SK-N-MC (cell line): ENCODE results near the gene FBXL14.

ENCODE experiments used
- DNase-seq: peaks from one replicate; pipeline ENCODE4 v3.0.0-alpha.2; 2011; ENCODE audit warnings: low read depth, low spot score
- H3K27ac ChIP-seq: fragments of 200-600 bp; sonication (generic); 2 replicates; pipeline ENCODE4 v1.5.1; 2016; ENCODE audit warnings: mixed run types
- H3K36me3 ChIP-seq: fragments of 200-600 bp; sonication (generic); 2 replicates; pipeline ENCODE4 v1.6.1; 2017; ENCODE audit warnings: antibody characterized with exemption, low read length, mixed read lengths; ENCODE audit not compliant: insufficient read depth
- H3K4me3 ChIP-seq: fragments of 200-600 bp; sonication (generic); 2 replicates; pipeline ENCODE4 v1.5.1; 2016
- H3K9ac ChIP-seq: fragments of 200-600 bp; sonication (generic); 2 replicates; pipeline ENCODE4 v1.8.0; 2017; ENCODE audit warnings: mixed run types, mixed read lengths; ENCODE audit not compliant: insufficient read length
- H3K9me3 ChIP-seq: fragments of 200-600 bp; sonication (generic); 2 replicates; pipeline ENCODE4 v1.6.1; 2017; ENCODE audit warnings: low read depth, mild to moderate bottlenecking, antibody characterized with exemption, low read length, moderate library complexity, mixed read lengths
- EZH2 ChIP-seq: fragments of 200-600 bp; sonication (generic); IDR thresholded peaks from one replicate; pipeline ENCODE4 v1.6.1; 2017; ENCODE audit warnings: antibody characterized with exemption
- FOXP2 ChIP-seq: optimal IDR thresholded peaks from 2 replicates; pipeline ENCODE3; 2011; ENCODE audit warnings: mild to moderate bottlenecking, moderate library complexity; ENCODE audit not compliant: insufficient read depth; ENCODE audit errors: extremely low read length, control extremely low read depth
- POLR2AphosphoS5 ChIP-seq: IDR thresholded peaks from 2 replicates; pipeline ENCODE4 v1.6.1; 2012; ENCODE audit warnings: mild to moderate bottlenecking, low read depth, low read length, borderline replicate concordance

FBXL14 gene

DNA sequence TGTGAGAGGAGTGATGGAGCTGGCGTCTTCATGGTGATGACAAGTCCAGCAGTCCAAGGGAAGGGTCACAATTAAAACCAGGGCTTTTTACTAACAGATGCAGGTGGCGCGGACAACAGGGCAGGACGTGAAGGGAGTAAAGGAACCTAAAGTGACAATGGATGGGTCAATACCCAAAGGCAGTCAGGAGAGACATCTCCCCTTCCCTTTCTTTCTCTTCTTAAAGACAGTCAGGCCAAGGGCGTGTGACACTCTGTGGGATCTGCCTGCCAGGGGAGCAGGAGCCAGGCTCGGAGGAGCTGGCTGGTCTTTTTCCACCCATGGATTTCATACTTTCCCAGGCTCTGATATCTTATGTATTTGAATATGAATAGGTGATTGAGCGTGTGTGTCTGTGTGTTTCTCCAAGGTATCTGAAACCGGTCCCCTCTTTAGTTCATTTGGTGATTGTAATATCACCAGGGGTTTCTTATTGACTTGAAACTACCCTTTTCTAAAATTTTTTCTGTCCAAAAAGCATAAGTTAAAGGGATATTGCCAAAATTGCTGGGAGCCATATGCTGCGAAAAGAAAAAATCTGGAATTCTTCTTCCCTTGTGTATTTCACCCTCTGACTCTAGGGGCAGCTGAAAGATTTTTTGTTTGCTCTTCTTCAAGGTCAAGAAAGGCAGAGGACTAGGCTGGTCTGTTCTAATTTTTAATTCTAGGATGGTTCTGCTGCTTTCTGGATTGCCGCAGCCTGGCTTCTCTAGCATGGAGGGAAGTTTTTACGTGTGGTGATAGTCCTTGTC, 61.8 kb downstream of the FBXL14 start:
- H3K4me3 ChIP-seq: no peak overlapping the region
- no peak overlapping the region for H3K9ac ChIP-seq
- DNase-seq: no peak
- H3K36me3 ChIP-seq: no peaks in the 10 kb centered on the region
- TF ChIP-seq POLR2AphosphoS5: no peak
- TF ChIP-seq EZH2: no peak
- TF ChIP-seq FOXP2: no peak
- H3K9me3 ChIP-seq: no peaks in the 10 kb centered on the region
- no peak overlapping the region for H3K27ac ChIP-seq

- TF ChIP-seq EZH2 (peak; percentile 89), FOXP2 (no peak), POLR2AphosphoS5 (no peak)
- DNase-seq: no peak
- H3K9ac ChIP-seq: no peak overlapping the region
- no peaks in the 10 kb centered on the region for H3K36me3 ChIP-seq
- H3K27ac ChIP-seq: no peak overlapping the region
- no peaks in the 10 kb centered on the region for H3K9me3 ChIP-seq
- no peak overlapping the region for H3K4me3 ChIP-seq
These were observed 62.6 kb downstream of the FBXL14 start for GRCh38 chr12:1531654-1532374.

DNA sequence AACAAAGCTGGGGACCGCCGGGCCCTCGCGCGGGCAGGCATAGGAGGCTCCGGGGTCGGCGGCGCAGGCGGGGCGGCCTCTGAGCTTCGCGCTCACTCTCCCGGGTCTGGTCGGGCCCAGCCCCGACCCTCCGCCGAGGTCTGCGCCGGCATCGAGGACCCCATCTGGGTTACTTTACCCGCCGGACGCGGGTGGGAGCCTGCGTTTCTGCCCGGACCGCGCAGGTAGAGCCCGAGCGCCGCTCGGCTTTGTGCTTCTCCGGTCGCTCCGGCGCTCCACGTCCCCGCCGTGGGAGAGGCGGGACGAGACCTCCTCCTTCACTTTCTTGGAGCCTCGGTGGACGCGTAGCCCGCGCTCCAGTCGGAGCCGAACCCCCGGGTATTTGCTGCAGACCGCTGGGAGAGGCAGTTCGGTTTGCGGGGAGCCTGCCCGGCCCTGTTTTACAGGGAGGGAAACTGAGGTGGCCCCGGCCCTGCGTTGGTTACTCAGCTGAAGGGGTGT, 63.2 kb downstream of the FBXL14 start:
- H3K4me3 ChIP-seq: peak overlapping the region; percentile 66
- H3K36me3 ChIP-seq: no peaks in the 10 kb centered on the region
- no peak overlapping the region for H3K27ac ChIP-seq
- no peak overlapping the region for H3K9ac ChIP-seq
- no peak for TF ChIP-seq FOXP2
- TF ChIP-seq EZH2: peak; percentile 99
- no peak for TF ChIP-seq POLR2AphosphoS5
- no peaks in the 10 kb centered on the region for H3K9me3 ChIP-seq
- DNase-seq: no peak

- H3K9ac ChIP-seq: no peak overlapping the region
- H3K27ac ChIP-seq: no peak overlapping the region
- no peak for TF ChIP-seq POLR2AphosphoS5
- H3K36me3 ChIP-seq: no peaks in the 10 kb centered on the region
- no peaks in the 10 kb centered on the region for H3K9me3 ChIP-seq
- peak overlapping the region; percentile 66 for H3K4me3 ChIP-seq
- DNase-seq: no peak
These were observed 63.7 kb downstream of the FBXL14 start for GRCh38 chr12:1530592-1531152.

DNA sequence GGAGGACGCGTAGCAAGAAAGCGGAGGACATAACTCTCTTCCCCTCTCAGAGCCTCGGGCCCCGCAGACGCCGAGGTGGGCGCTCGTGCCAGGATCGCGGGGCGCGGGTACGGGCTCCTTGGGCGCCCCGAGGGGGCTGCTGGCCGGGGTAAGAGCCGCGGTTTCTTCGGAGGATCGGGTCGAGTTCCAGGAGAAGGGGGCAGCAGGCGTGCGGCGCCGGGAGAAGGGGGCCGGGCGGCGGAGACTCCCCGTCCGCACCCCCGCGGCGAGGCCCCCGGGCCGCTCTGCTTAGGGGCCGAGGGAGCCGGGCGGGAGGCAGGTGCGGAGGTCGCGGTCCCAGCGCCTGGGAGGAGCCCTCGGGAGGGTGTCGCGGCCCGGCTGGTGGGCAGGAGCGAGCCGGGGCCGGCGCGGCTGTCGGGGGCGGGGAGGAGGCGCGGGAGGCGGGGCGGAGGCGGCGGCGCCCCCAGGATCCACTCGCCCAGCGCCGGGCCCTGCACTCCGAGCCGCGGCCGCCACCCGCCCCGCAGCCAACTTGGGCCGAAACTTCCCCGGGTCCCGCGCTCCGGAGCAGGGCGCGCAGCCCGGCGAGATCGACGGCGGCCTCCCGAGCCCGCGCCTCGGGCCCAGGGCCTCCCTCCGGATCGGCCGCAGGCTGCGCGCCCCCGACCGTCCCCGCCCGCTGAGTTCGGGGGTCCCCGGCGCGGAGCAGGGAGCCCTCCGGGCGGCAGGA, 64.4 kb downstream of the FBXL14 start:
- H3K27ac ChIP-seq: no peak overlapping the region
- no peaks in the 10 kb centered on the region for H3K9me3 ChIP-seq
- no peak for DNase-seq
- no peak overlapping the region for H3K9ac ChIP-seq
- TF ChIP-seq POLR2AphosphoS5: no peak
- TF ChIP-seq EZH2: no peak
- TF ChIP-seq FOXP2: no peak
- H3K36me3 ChIP-seq: no peaks in the 10 kb centered on the region
- H3K4me3 ChIP-seq: peak overlapping the region; percentile 64

DNA sequence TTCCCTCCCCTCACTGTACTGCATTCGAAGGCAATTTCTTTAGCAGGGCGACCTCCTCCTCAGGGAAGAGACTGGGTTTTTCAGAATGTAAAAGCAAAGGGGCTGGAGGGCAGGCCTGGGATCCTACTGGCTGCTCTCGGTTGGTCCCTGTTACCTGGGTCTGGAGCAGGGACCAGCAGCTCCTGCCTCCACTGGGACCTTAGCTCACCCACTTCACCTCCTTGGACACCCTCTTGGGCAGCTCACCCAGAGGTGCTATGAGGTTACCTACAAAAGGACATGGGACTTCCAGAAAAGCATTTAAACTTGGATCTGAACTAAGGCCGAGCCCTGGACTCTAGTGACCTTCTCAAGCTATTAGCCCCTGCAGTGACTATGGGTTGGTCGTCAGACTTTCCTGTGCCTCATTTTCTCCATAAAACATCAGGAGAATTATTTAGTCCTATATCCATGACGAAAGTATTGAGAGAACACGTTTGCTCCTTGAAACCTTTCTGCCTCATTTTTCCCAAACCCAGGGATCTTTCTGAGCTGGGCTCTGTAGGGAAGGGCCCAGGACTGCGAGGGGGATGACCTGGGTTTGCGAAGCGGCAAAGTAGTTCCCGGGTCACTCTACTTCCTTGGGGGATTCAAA, 65.0 kb downstream of the FBXL14 start:
- TF ChIP-seq EZH2: no peak
- no peak for TF ChIP-seq POLR2AphosphoS5
- no peak for TF ChIP-seq FOXP2
- Histone ChIP-seq H3K9me3 (no peaks in the 10 kb centered on the region), H3K4me3 (no peak overlapping the region), H3K36me3 (no peaks in the 10 kb centered on the region), H3K27ac (no peak overlapping the region), H3K9ac (no peak overlapping the region)
- no peak for DNase-seq

GRCh38 chr12:1528791-1529190, 65.6 kb downstream of the FBXL14 start:
- TF ChIP-seq FOXP2: no peak
- H3K4me3 ChIP-seq: no peak overlapping the region

More at GRCh38 chr12:1528791-1529190, 65.6 kb downstream of the FBXL14 start:
- DNase-seq: no peak
- Histone ChIP-seq H3K9ac (no peak overlapping the region), H3K9me3 (no peaks in the 10 kb centered on the region), H3K27ac (no peak overlapping the region), H3K36me3 (no peaks in the 10 kb centered on the region)
